Upper lobe of left lung (tissue), 4 donors: ENCODE data around the gene ERV3-1.
"Not testable (repeated sequence)": the region's sequence is repeated elsewhere in the genome, so short reads cannot be mapped to it uniquely, and the experiment has no call there.

Experiments used
- CTCF ChIP-seq, 6 experiments: fragments of 450-650 bp in 4 of 6; fragments of 200-600 bp in 2 of 6; sonication (generic) in 2 of 6; IDR thresholded peaks; one replicate each; pipeline ENCODE4 v1.5.1; 2016 to 2019; ENCODE audit warnings: antibody characterized with exemption in 6 of 6
- EP300 ChIP-seq, 4 donors: sonication (generic); formaldehyde crosslinking; IDR thresholded peaks; one replicate each; pipeline ENCODE4 v1.5.1; 2017; ENCODE audit warnings: antibody characterized with exemption in 4 of 4, control low read depth in 2 of 4

GRCh38 chr7:65046329-65046728, 39.8 kb upstream of the ERV3-1 start:
- TF ChIP-seq CTCF, EP300 (IDR thresholded peaks at IDR 0.05): not testable (repeated sequence)
